ENCODE measurements around the gene LIF. TPM values are rescaled to one million over a fixed set of nuclear protein-coding genes. Genes with fewer than 3 reads are reported as not detected.
A peak's percentile ranks its signal among the peaks of the same experiment; 100 is the strongest.

LIF gene
- total RNA-seq, 1 experiment from 2014 or later = 75.4 TPM

GRCh38 chr22:30279046-30279788, 32.7 kb upstream of the LIF start:
- ChIA-PET RAD21 (ENCODE audit: low non-redundant PET in 1 of 2, low total read pairs in 2 of 2, uncharacterized antibody in 2 of 2, unreplicated experiment in 2 of 2) (no interaction called here), POLR2A (no interaction called here), CTCF (interaction anchor here (0.6 kb wide), 1 partner anchor 552 kb away, joined by 6 read pairs; no protein-coding TSS in a partner anchor)
- no peaks in the 10 kb centered on the region for H3K36me3 ChIP-seq (ENCODE audit: control insufficient read depth in 1 of 2, insufficient read depth in 2 of 2, low read length in 2 of 2)
- no peak overlapping the region for H3K4me3 ChIP-seq (replicated peaks in 1 of 2; ENCODE audit: low read depth in 1 of 2, low read length in 2 of 2)
- intact Hi-C loops (cut with micrococcal nuclease) = no loop called here
- H3K9ac ChIP-seq (ENCODE audit: low read length) = no peak overlapping the region
- no peaks in the 10 kb centered on the region for H3K9me3 ChIP-seq (ENCODE audit: control insufficient read depth in 1 of 2, insufficient read depth in 1 of 2, low read depth in 1 of 2, low read length in 2 of 2)
- H3K4me2 ChIP-seq (ENCODE audit: low read length) = no peak overlapping the region
- no peaks in the 10 kb centered on the region for H4K20me1 ChIP-seq (ENCODE audit: insufficient read depth)
- no peaks in the 10 kb centered on the region for H3K27me3 ChIP-seq (ENCODE audit: insufficient read depth, low read length)
- H3K4me1 ChIP-seq (ENCODE audit: control insufficient read depth in 1 of 2, insufficient read depth in 2 of 2, low read length in 2 of 2) = peaks cover 5 to 18% of the 10 kb centered on the region in 2 experiments; a peak in 3 of 4 replicates
- H2AFZ ChIP-seq (ENCODE audit: low read depth, low read length, poor library complexity, severe bottlenecking) = no peak overlapping the region
- H3K27ac ChIP-seq (ENCODE audit: low read depth, low read length) = no peak overlapping the region
- H3K79me2 ChIP-seq (ENCODE audit: insufficient read depth, low read length) = no peaks in the 10 kb centered on the region
- no TSS peak for BruUV-seq (replicated peaks)
- DNase-seq (ENCODE audit: low read depth, low spot score) = no peak
- TF ChIP-seq POLR2AphosphoS5 (IDR thresholded peaks at IDR 0.05; ENCODE audit: low read depth, low read length) = no peak
- no peak for TF ChIP-seq RAD21 (IDR thresholded peaks at IDR 0.05; ENCODE audit: low read depth)
- TF ChIP-seq POLR2A (IDR thresholded peaks at IDR 0.05; ENCODE audit: borderline replicate concordance, extremely low read depth, insufficient read depth, insufficient read length) = no peak
- ATAC-seq = no peak
- H3K9me2 ChIP-seq (ENCODE audit: insufficient read depth) = no peaks in the 10 kb centered on the region

- no peak for DNase-seq (ENCODE audit: low read depth, low spot score)
- Histone ChIP-seq H3K4me3 (replicated peaks in 1 of 2; ENCODE audit: low read depth in 1 of 2, low read length in 2 of 2) (no peak overlapping the region), H3K27ac (ENCODE audit: low read depth, low read length) (no peak overlapping the region), H3K79me2 (ENCODE audit: insufficient read depth, low read length) (no peaks in the 10 kb centered on the region), H3K9me3 (ENCODE audit: control insufficient read depth in 1 of 2, insufficient read depth in 1 of 2, low read depth in 1 of 2, low read length in 2 of 2) (no peaks in the 10 kb centered on the region), H3K9ac (ENCODE audit: low read length) (peak overlapping the region; percentile 13; the same call in 1 of the 2 replicates), H2AFZ (ENCODE audit: low read depth, low read length, poor library complexity, severe bottlenecking) (no peak overlapping the region), H3K4me2 (ENCODE audit: low read length) (peak overlapping the region; percentile 27), H3K9me2 (ENCODE audit: insufficient read depth) (no peaks in the 10 kb centered on the region), H3K4me1 (ENCODE audit: control insufficient read depth in 1 of 2, insufficient read depth in 2 of 2, low read length in 2 of 2) (peaks cover 5 to 17% of the 10 kb centered on the region in 2 experiments; a peak in 3 of 4 replicates), H4K20me1 (ENCODE audit: insufficient read depth) (no peaks in the 10 kb centered on the region), H3K36me3 (ENCODE audit: control insufficient read depth in 1 of 2, insufficient read depth in 2 of 2, low read length in 2 of 2) (no peaks in the 10 kb centered on the region), H3K27me3 (ENCODE audit: insufficient read depth, low read length) (no peaks in the 10 kb centered on the region)
- peak; percentile 7; the same call in 1 of the 2 replicates for ATAC-seq
- ChIA-PET POLR2A (interaction anchor here (0.6 to 1.0 kb wide), 3 partner anchors 12 to 73 kb away, joined by 3 to 5 read pairs (median 3); partner anchors contain the start of gene CASTOR1), CTCF (interaction anchor here (0.7 to 1.5 kb wide), 4 partner anchors 8 to 146 kb away, joined by 3 to 9 read pairs (median 4); no protein-coding TSS in a partner anchor), RAD21 (ENCODE audit: low non-redundant PET in 1 of 2, low total read pairs in 2 of 2, uncharacterized antibody in 2 of 2, unreplicated experiment in 2 of 2) (no interaction called here)
- no TSS peak for BruUV-seq (replicated peaks)
- intact Hi-C loops (cut with micrococcal nuclease) = no loop called here
- no peak for TF ChIP-seq SP1 (IDR thresholded peaks at IDR 0.05; ENCODE audit: low read depth)
- TF ChIP-seq JUND (IDR thresholded peaks at IDR 0.05) = no peak
- TF ChIP-seq, protein P1, sequence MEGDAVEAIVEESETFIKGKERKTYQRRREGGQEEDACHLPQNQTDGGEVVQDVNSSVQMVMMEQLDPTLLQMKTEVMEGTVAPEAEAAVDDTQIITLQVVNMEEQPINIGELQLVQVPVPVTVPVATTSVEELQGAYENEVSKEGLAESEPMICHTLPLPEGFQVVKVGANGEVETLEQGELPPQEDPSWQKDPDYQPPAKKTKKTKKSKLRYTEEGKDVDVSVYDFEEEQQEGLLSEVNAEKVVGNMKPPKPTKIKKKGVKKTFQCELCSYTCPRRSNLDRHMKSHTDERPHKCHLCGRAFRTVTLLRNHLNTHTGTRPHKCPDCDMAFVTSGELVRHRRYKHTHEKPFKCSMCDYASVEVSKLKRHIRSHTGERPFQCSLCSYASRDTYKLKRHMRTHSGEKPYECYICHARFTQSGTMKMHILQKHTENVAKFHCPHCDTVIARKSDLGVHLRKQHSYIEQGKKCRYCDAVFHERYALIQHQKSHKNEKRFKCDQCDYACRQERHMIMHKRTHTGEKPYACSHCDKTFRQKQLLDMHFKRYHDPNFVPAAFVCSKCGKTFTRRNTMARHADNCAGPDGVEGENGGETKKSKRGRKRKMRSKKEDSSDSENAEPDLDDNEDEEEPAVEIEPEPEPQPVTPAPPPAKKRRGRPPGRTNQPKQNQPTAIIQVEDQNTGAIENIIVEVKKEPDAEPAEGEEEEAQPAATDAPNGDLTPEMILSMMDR (IDR thresholded peaks at IDR 0.05 in 2 of 3, conservative IDR thresholded peaks at IDR 0.05 in 1 of 3; ENCODE audit: borderline replicate concordance in 1 of 3, insufficient read depth in 1 of 3, low read depth in 2 of 3, low read length in 2 of 3) = no peak
- TF ChIP-seq ELF1 (IDR thresholded peaks at IDR 0.05; ENCODE audit: borderline replicate concordance, low read depth) = no peak
- TF ChIP-seq POLR2AphosphoS5 (IDR thresholded peaks at IDR 0.05; ENCODE audit: low read depth, low read length) = no peak
- TF ChIP-seq SIN3A (IDR thresholded peaks at IDR 0.05; ENCODE audit: low read depth) = no peak
- no peak for TF ChIP-seq ZNF274 (IDR thresholded peaks at IDR 0.05; ENCODE audit: low read depth, low read length)
- TF ChIP-seq EGR1 (IDR thresholded peaks at IDR 0.05; ENCODE audit: low read depth) = no peak
- no peak for TF ChIP-seq YY1 (IDR thresholded peaks at IDR 0.05; ENCODE audit: extremely low read depth, insufficient replicate concordance, low read depth, low read length)
- no peak for TF ChIP-seq ZFX (IDR thresholded peaks at IDR 0.05)
- TF ChIP-seq, protein P2, sequence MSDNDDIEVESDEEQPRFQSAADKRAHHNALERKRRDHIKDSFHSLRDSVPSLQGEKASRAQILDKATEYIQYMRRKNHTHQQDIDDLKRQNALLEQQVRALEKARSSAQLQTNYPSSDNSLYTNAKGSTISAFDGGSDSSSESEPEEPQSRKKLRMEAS (IDR thresholded peaks at IDR 0.05) = no peak
- no peak for TF ChIP-seq ATF3 (IDR thresholded peaks at IDR 0.05)
- TF ChIP-seq SRF (IDR thresholded peaks at IDR 0.05; ENCODE audit: low read depth) = no peak
Observed at GRCh38 chr22:30277547-30278344, 31.2 kb upstream of the LIF start.
